Upper lobe of left lung (tissue), 6 donors: ENCODE data around the gene OVAAL. TPM values are rescaled to one million over a fixed set of nuclear protein-coding genes. Genes with fewer than 3 reads are reported as not detected.
A peak's percentile ranks its signal among the peaks of the same experiment; 100 is the strongest.
"Not testable (repeated sequence)": the region's sequence is repeated elsewhere in the genome, so short reads cannot be mapped to it uniquely, and the experiment has no call there.

Experiments used
- ATAC-seq, 2 donors: fragments of 200-7000 bp; cut with Tn5 transposase; one replicate each; pipeline ENCODE4 v1.9.1; 2022; ENCODE audit warnings: mild to moderate bottlenecking in 2 of 2, moderate library complexity in 2 of 2; ENCODE audit not compliant: low FRiP score in 2 of 2
- DNase-seq, 2 donors: peaks; one replicate each; pipeline ENCODE4 v3.0.0-alpha.2; 2019 to 2020
- H3K27ac ChIP-seq, 4 donors: fragments of 200-600 bp; sonication (generic); one replicate each; pipeline ENCODE4 v1.5.1; 2016 to 2019
- H3K27me3 ChIP-seq, 4 donors: fragments of 200-600 bp; sonication (generic); one replicate each; pipeline ENCODE4 v1.5.1; 2017 to 2019
- H3K36me3 ChIP-seq, 4 donors: fragments of 200-600 bp; sonication (generic); one replicate each; pipeline ENCODE4 v1.5.1; 2016 to 2019
- H3K4me1 ChIP-seq, 4 donors: fragments of 200-600 bp; sonication (generic); one replicate each; pipeline ENCODE4 v1.5.1; 2018 to 2019
- H3K4me3 ChIP-seq, 4 donors: fragments of 200-600 bp; sonication (generic); one replicate each; pipeline ENCODE4 v1.5.1; 2017 to 2019; ENCODE audit warnings: mild to moderate bottlenecking in 2 of 4, moderate library complexity in 1 of 4
- H3K9me3 ChIP-seq, 4 donors: fragments of 200-600 bp; sonication (generic); one replicate each; pipeline ENCODE4 v1.5.1; 2018 to 2019
- EP300 ChIP-seq, 4 donors: sonication (generic); formaldehyde crosslinking; IDR thresholded peaks; one replicate each; pipeline ENCODE4 v1.5.1; 2017; ENCODE audit warnings: antibody characterized with exemption in 4 of 4, control low read depth in 2 of 4
- POLR2A ChIP-seq, 4 donors: fragments of 450-650 bp; IDR thresholded peaks; one replicate each; pipeline ENCODE4 v1.5.1; 2016 to 2017; ENCODE audit warnings: antibody characterized with exemption in 4 of 4, mild to moderate bottlenecking in 2 of 4
- POLR2AphosphoS5 ChIP-seq, 2 donors: sonication (generic); formaldehyde crosslinking; IDR thresholded peaks; one replicate each; pipeline ENCODE4 v1.5.1; 2017; ENCODE audit warnings: antibody characterized with exemption in 2 of 2
- WGBS, 2 donors: methylation state at CpG; one replicate each; pipeline ENCODE4 v1.1.5; 2017 to 2018; 5-methylcytosine and 5-hydroxymethylcytosine counted together
- total RNA-seq, 6 donors: library from RNA; depleted of rRNA in 4 of 6; stranded (reverse); fragments of >200 nt in 4 of 6; gene quantifications; one replicate each; pipeline versions ENCODE4 v1.1.0 to v1.2.1, GENCODE V29; 2016 to 2021
- TF ChIP-seq, protein P1 (sequence below), 6 experiments: fragments of 450-650 bp in 4 of 6; fragments of 200-600 bp in 2 of 6; sonication (generic) in 2 of 6; IDR thresholded peaks; one replicate each; pipeline ENCODE4 v1.5.1; 2016 to 2019; ENCODE audit warnings: antibody characterized with exemption in 6 of 6
- donor health status: DM: no; HTN: no; CAD: no; lungs with moderate emphysema.
- donor health status: DM: no; HTN: yes; CAD: no; lungs with severe emphysema.

The OVAAL gene
- total RNA-seq, 6 donors from 2014 or later = not detected

DNA sequence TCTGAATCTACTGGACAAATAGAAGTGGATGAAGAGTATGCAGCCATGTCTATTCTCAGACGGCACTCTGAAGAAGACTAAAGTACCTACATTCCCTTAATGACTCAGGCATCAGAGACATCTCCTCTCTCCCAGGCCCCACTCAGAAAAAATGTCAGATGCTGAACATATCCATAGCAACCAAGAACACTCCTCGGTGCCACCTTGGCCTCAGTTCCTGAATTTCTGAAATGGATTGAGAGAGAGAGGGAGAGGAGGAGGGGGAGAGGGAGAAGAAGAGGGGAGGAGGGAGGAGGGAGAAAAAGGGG lies 16.0 kb upstream of the OVAAL start:
- ATAC-seq = no peak
- DNase-seq = no peak
- Histone ChIP-seq H3K27me3 (no peaks in the 10 kb centered on the region), H3K36me3 (no peaks in the 10 kb centered on the region), H3K4me1 (peaks cover 0 to 8% (median 2%) of the 10 kb centered on the region in 4 donors), H3K27ac (peak overlapping the region in 1 of 4 donors; percentile 4), H3K4me3 (no peak overlapping the region), H3K9me3 (no peaks in the 10 kb centered on the region)
- WGBS, 2 donors = 62 to 73% methylated on average over 2 of the region's 2 CpGs
- TF ChIP-seq EP300 (IDR thresholded peaks at IDR 0.05) (no peak), POLR2AphosphoS5 (IDR thresholded peaks at IDR 0.05) (no peak), POLR2A (IDR thresholded peaks at IDR 0.05) (no peak)
- TF ChIP-seq, protein P1, sequence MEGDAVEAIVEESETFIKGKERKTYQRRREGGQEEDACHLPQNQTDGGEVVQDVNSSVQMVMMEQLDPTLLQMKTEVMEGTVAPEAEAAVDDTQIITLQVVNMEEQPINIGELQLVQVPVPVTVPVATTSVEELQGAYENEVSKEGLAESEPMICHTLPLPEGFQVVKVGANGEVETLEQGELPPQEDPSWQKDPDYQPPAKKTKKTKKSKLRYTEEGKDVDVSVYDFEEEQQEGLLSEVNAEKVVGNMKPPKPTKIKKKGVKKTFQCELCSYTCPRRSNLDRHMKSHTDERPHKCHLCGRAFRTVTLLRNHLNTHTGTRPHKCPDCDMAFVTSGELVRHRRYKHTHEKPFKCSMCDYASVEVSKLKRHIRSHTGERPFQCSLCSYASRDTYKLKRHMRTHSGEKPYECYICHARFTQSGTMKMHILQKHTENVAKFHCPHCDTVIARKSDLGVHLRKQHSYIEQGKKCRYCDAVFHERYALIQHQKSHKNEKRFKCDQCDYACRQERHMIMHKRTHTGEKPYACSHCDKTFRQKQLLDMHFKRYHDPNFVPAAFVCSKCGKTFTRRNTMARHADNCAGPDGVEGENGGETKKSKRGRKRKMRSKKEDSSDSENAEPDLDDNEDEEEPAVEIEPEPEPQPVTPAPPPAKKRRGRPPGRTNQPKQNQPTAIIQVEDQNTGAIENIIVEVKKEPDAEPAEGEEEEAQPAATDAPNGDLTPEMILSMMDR (IDR thresholded peaks at IDR 0.05) = no peak

DNA sequence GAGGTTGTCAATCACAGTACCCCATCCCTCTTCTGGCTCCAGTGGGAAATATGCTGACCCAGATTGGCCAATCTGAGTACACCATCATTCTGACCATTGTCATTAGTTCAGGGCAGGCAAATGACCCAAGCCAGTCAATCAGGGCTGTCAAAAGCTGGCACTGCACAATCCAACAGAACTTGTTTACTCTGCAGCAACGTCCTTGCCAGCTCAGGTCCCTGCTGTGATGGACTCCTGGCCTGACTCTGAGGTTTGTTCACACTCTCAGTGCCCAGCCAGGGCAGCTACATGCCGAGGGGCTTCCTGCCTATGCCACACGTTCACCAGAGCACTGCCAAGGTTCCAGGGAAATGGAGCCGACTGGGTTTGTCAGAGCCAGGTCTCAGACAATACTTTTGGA lies 14.7 kb upstream of the OVAAL start:
- no peaks in the 10 kb centered on the region for H3K27me3 ChIP-seq
- H3K9me3 ChIP-seq = no peaks in the 10 kb centered on the region
- ATAC-seq (no peak), DNase-seq (no peak)
- H3K27ac ChIP-seq = no peak overlapping the region
- no peak overlapping the region for H3K4me3 ChIP-seq
- WGBS, 2 donors = 66 to 93% methylated on average over 2 to 4 of the region's 4 CpGs
- TF ChIP-seq EP300 (IDR thresholded peaks at IDR 0.05) (no peak), POLR2A (IDR thresholded peaks at IDR 0.05) (no peak), POLR2AphosphoS5 (IDR thresholded peaks at IDR 0.05) (no peak)
- TF ChIP-seq, protein P1 (IDR thresholded peaks at IDR 0.05) = no peak
- H3K36me3 ChIP-seq = no peaks in the 10 kb centered on the region
- peaks cover 0 to 8% (median 2%) of the 10 kb centered on the region in 4 donors for H3K4me1 ChIP-seq

DNA sequence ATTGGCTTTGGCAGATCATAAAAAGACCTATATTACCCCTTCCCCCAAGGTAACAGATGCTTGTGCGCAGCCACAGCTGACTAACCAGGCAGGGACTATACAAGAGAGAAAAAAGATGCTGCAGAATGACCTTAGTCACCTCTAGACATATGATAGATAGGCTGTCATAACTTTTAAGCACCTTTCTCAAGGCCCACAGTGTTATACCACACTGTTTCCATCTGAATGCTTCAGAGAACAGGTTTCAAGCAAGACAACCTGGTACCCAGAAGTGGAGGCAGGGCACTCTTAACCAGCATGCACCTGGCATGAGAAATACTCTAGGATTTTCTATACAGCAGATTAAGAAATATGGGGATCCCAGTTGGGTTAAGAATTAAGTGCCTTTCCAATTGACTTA lies 12.8 kb upstream of the OVAAL start:
- no peak for DNase-seq
- TF ChIP-seq POLR2AphosphoS5 (IDR thresholded peaks at IDR 0.05) (no peak), EP300 (IDR thresholded peaks at IDR 0.05) (no peak), POLR2A (IDR thresholded peaks at IDR 0.05) (no peak)
- TF ChIP-seq, protein P1 (IDR thresholded peaks at IDR 0.05) = no peak

DNA sequence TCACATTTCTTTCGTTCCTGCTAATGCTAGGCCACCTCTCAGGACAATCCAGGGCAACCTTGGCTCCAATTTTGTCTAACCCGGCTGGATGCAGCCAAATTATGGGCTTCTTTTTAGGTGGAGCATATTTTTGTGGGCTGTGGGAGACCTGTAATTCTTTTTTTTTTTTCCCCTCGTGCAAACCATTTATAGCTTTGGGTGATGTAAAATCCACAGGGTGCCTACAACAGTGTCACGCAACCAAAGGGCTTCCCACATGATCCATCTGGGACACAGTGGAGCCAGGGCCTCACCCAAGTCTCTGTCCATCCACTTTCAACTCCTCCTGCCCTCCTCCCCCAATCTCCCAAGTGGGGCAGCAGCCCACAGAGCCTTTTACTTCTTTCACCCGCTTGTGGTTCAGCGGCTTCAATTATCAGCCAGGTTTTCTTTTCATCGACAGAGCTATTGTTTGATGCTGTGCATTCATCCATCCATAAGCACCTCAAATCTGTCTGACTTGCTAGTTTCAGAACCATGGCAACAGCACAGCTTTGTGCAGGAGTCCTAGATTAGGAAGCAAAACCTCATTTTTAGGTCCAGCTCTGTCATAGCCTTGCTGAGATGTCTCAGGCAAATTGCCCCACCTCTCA lies 10.0 kb upstream of the OVAAL start:
- DNase-seq (no peak), ATAC-seq (no peak)
- Histone ChIP-seq H3K4me1 (no peaks in the 10 kb centered on the region), H3K27ac (no peak overlapping the region), H3K4me3 (no peak overlapping the region), H3K27me3 (no peaks in the 10 kb centered on the region), H3K36me3 (no peaks in the 10 kb centered on the region), H3K9me3 (no peaks in the 10 kb centered on the region)
- WGBS, 2 donors = 89 to 91% methylated on average over 7 of the region's 7 CpGs
- no peak for TF ChIP-seq POLR2A (IDR thresholded peaks at IDR 0.05)
- TF ChIP-seq POLR2AphosphoS5 (IDR thresholded peaks at IDR 0.05) = no peak
- TF ChIP-seq, protein P1 (IDR thresholded peaks at IDR 0.05) = no peak
- TF ChIP-seq EP300 (IDR thresholded peaks at IDR 0.05) = no peak

More for the DNA sequence above, 12.8 kb upstream of the OVAAL start:
- Histone ChIP-seq H3K27me3 (no peaks in the 10 kb centered on the region), H3K4me1 (peaks cover 0 to 8% (median 2%) of the 10 kb centered on the region in 4 donors), H3K36me3 (no peaks in the 10 kb centered on the region), H3K4me3 (no peak overlapping the region), H3K27ac (no peak overlapping the region), H3K9me3 (no peaks in the 10 kb centered on the region)
- 86 to 100% methylated on average over 1 of the region's 1 CpG for WGBS, 2 donors
- no peak for ATAC-seq

DNA sequence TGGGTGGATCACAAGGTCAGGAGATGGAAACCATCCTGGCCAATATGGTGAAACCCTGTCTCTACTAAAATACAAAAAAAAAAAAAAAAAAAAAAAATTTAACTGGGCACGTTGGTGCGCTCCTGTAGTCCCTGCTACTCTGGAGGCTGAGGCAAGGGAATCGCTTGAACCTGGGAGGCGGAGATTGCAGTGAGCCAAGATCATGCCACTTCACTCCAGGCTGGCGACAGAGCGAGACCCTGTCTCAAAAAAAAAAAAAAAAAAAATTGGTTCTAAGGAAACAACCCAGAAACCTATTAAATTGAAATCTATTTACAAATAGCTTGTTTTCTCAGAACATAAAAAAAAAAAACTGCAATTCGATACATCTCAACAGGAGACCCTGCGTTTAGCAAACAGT lies 9.0 kb upstream of the OVAAL start:
- 87 to 94% methylated on average over 8 of the region's 8 CpGs for WGBS, 2 donors

More for the DNA sequence above, 9.0 kb upstream of the OVAAL start:
- H3K4me1 ChIP-seq, H3K36me3 ChIP-seq, H3K27ac ChIP-seq, H3K4me3 ChIP-seq, ATAC-seq, H3K9me3 ChIP-seq, H3K27me3 ChIP-seq, DNase-seq: not testable (repeated sequence)
